ENCODE results near the gene CD300E. TPM values are rescaled to one million over a fixed set of nuclear protein-coding genes. Genes with fewer than 3 reads are reported as not detected.

CD300E gene
- total and polyA plus RNA-seq, 2 donors (not counting 1 experiment from before 2014, with no cell fraction given) = not detected

GRCh38 chr17:74605361-74605760 is 18.2 kb downstream of the CD300E start:
- H3K27ac ChIP-seq (ENCODE audit: insufficient read depth, low read length) = no peak overlapping the region
- TF ChIP-seq EZH2 (IDR thresholded peaks at IDR 0.05; ENCODE audit: low read length, missing control alignments) (no peak), CTCF (conservative IDR thresholded peaks at IDR 0.05 in 1 of 2, IDR thresholded peaks at IDR 0.05 in 1 of 2; ENCODE audit: low read depth in 1 of 2, low read length in 2 of 2) (no peak)
- H4K20me1 ChIP-seq (ENCODE audit: control insufficient read depth, extremely low read depth, insufficient read depth, low read length) = no peaks in the 10 kb centered on the region
- H3K9me3 ChIP-seq (ENCODE audit: control insufficient read depth, insufficient read depth, low read depth, low read length) = no peaks in the 10 kb centered on the region
- no peak overlapping the region for H2AFZ ChIP-seq (ENCODE audit: low read length)
- no peaks in the 10 kb centered on the region for H3K36me3 ChIP-seq (ENCODE audit: control insufficient read depth, insufficient read depth, low read length)
- no peak overlapping the region for H3K4me3 ChIP-seq (replicated peaks in 1 of 4; ENCODE audit: control extremely low read depth in 1 of 4, insufficient read depth in 1 of 4, low read depth in 3 of 4, low read length in 4 of 4)
- H3K9ac ChIP-seq (ENCODE audit: insufficient read depth, low read length) = no peak overlapping the region
- no peaks in the 10 kb centered on the region for H3K79me2 ChIP-seq (ENCODE audit: control insufficient read depth, insufficient read depth, low read length)
- peak; percentile 31 to 78 for DNase-seq (ENCODE audit: low read depth in 2 of 2)
- no peak overlapping the region for H3K4me2 ChIP-seq (ENCODE audit: extremely low read depth, insufficient read depth, low read length)
- H3K27me3 ChIP-seq (ENCODE audit: control insufficient read depth, insufficient read depth, low read length) = no peaks in the 10 kb centered on the region
- H3K4me1 ChIP-seq (ENCODE audit: control insufficient read depth, extremely low read depth, insufficient read depth, low read length) = no peaks in the 10 kb centered on the region

GRCh38 chr17:74604761-74605160 is 18.8 kb downstream of the CD300E start:
- H2AFZ ChIP-seq (ENCODE audit: low read length) = no peak overlapping the region
- H3K4me1 ChIP-seq (ENCODE audit: control insufficient read depth, extremely low read depth, insufficient read depth, low read length) = no peaks in the 10 kb centered on the region
- no peaks in the 10 kb centered on the region for H3K36me3 ChIP-seq (ENCODE audit: control insufficient read depth, insufficient read depth, low read length)
- no peak for DNase-seq (ENCODE audit: low read depth in 2 of 2)
- H3K27me3 ChIP-seq (ENCODE audit: control insufficient read depth, insufficient read depth, low read length) = no peaks in the 10 kb centered on the region
- no peak overlapping the region for H3K4me3 ChIP-seq (replicated peaks in 1 of 4; ENCODE audit: control extremely low read depth in 1 of 4, insufficient read depth in 1 of 4, low read depth in 3 of 4, low read length in 4 of 4)
- H3K4me2 ChIP-seq (ENCODE audit: extremely low read depth, insufficient read depth, low read length) = no peak overlapping the region
- no peak for TF ChIP-seq CTCF (conservative IDR thresholded peaks at IDR 0.05 in 1 of 2, IDR thresholded peaks at IDR 0.05 in 1 of 2; ENCODE audit: low read depth in 1 of 2, low read length in 2 of 2)
- no peak for TF ChIP-seq EZH2 (IDR thresholded peaks at IDR 0.05; ENCODE audit: low read length, missing control alignments)
- H3K9ac ChIP-seq (ENCODE audit: insufficient read depth, low read length) = no peak overlapping the region
- no peaks in the 10 kb centered on the region for H3K9me3 ChIP-seq (ENCODE audit: control insufficient read depth, insufficient read depth, low read depth, low read length)
- no peak overlapping the region for H3K27ac ChIP-seq (ENCODE audit: insufficient read depth, low read length)
- H3K79me2 ChIP-seq (ENCODE audit: control insufficient read depth, insufficient read depth, low read length) = no peaks in the 10 kb centered on the region
- no peaks in the 10 kb centered on the region for H4K20me1 ChIP-seq (ENCODE audit: control insufficient read depth, extremely low read depth, insufficient read depth, low read length)

GRCh38 chr17:74604200-74604599 is 19.3 kb downstream of the CD300E start:
- TF ChIP-seq EZH2 (IDR thresholded peaks at IDR 0.05; ENCODE audit: low read length, missing control alignments) (no peak), CTCF (conservative IDR thresholded peaks at IDR 0.05 in 1 of 2, IDR thresholded peaks at IDR 0.05 in 1 of 2; ENCODE audit: low read depth in 1 of 2, low read length in 2 of 2) (no peak)
- Histone ChIP-seq H3K9me3 (ENCODE audit: control insufficient read depth, insufficient read depth, low read depth, low read length) (no peaks in the 10 kb centered on the region), H3K27ac (ENCODE audit: insufficient read depth, low read length) (no peak overlapping the region), H3K36me3 (ENCODE audit: control insufficient read depth, insufficient read depth, low read length) (no peaks in the 10 kb centered on the region), H3K4me2 (ENCODE audit: extremely low read depth, insufficient read depth, low read length) (no peak overlapping the region), H3K9ac (ENCODE audit: insufficient read depth, low read length) (no peak overlapping the region), H4K20me1 (ENCODE audit: control insufficient read depth, extremely low read depth, insufficient read depth, low read length) (no peaks in the 10 kb centered on the region), H3K79me2 (ENCODE audit: control insufficient read depth, insufficient read depth, low read length) (no peaks in the 10 kb centered on the region), H2AFZ (ENCODE audit: low read length) (no peak overlapping the region), H3K4me3 (replicated peaks in 1 of 4; ENCODE audit: control extremely low read depth in 1 of 4, insufficient read depth in 1 of 4, low read depth in 3 of 4, low read length in 4 of 4) (no peak overlapping the region), H3K27me3 (ENCODE audit: control insufficient read depth, insufficient read depth, low read length) (no peaks in the 10 kb centered on the region), H3K4me1 (ENCODE audit: control insufficient read depth, extremely low read depth, insufficient read depth, low read length) (no peaks in the 10 kb centered on the region)
- no peak for DNase-seq (ENCODE audit: low read depth in 2 of 2)

Data from fibroblast of lung (primary cell).